WI38 (cell line): Measurements from ENCODE around the gene RPN2.

Experiments
- H3K4me3 ChIP-seq: 2 replicates; pipeline ENCODE4 v1.5.1; 2011; ENCODE audit warnings: low read depth, mild to moderate bottlenecking, control low read depth, low read length
- CTCF ChIP-seq: IDR thresholded peaks from 2 replicates; pipeline ENCODE4 v1.5.1; 2012; ENCODE audit warnings: low read depth, mild to moderate bottlenecking, control low read depth, low read length

The RPN2 gene

GRCh38 chr20:37218976-37219375, 39.8 kb downstream of the RPN2 start:
- H3K4me3 ChIP-seq: no peak overlapping the region
- TF ChIP-seq CTCF: no peak

- no peak overlapping the region for H3K4me3 ChIP-seq
- no peak for TF ChIP-seq CTCF
Observed at GRCh38 chr20:37219751-37220668, 40.9 kb downstream of the RPN2 start.

- no peak overlapping the region for H3K4me3 ChIP-seq
- TF ChIP-seq CTCF: no peak
Observed at GRCh38 chr20:37220731-37221130, 41.6 kb downstream of the RPN2 start.

GRCh38 chr20:37222086-37222485, 43.0 kb downstream of the RPN2 start:
- H3K4me3 ChIP-seq: no peak overlapping the region
- TF ChIP-seq CTCF: no peak

GRCh38 chr20:37223053-37223452, 43.9 kb downstream of the RPN2 start:
- TF ChIP-seq CTCF: no peak
- no peak overlapping the region for H3K4me3 ChIP-seq

- no peak overlapping the region for H3K4me3 ChIP-seq
- no peak for TF ChIP-seq CTCF
Observed at GRCh38 chr20:37225146-37225545, 46.0 kb downstream of the RPN2 start.

- no peak overlapping the region for H3K4me3 ChIP-seq
- no peak for TF ChIP-seq CTCF
Observed at GRCh38 chr20:37226889-37227288, 47.8 kb downstream of the RPN2 start.
